ENCODE results near the gene PNRC2.

DNA sequence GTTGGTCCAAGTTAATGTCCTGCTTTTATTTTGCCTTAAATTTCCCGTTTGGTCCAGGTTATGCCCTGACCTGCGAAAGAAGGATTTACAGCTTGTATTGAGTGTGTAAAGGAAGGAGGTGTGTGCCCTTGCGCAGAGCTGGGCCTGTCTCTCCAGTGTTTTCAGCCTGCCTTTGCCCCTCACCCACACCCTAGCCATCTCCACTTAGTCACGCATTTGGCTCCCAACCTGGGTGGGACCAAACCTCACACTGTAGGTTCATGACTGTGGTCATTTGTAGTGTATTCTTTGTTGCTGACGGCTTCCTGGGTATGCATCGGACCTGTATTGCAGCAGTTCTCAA lies 21.1 kb downstream of the PNRC2 start:
- TF ChIP-seq, protein P1, sequence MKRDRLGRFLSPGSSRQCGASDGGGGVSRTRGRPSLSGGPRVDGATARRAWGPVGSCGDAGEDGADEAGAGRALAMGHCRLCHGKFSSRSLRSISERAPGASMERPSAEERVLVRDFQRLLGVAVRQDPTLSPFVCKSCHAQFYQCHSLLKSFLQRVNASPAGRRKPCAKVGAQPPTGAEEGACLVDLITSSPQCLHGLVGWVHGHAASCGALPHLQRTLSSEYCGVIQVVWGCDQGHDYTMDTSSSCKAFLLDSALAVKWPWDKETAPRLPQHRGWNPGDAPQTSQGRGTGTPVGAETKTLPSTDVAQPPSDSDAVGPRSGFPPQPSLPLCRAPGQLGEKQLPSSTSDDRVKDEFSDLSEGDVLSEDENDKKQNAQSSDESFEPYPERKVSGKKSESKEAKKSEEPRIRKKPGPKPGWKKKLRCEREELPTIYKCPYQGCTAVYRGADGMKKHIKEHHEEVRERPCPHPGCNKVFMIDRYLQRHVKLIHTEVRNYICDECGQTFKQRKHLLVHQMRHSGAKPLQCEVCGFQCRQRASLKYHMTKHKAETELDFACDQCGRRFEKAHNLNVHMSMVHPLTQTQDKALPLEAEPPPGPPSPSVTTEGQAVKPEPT (CRISPR knock-in tag; IDR thresholded peaks at IDR 0.05; ENCODE audit: low read depth) = no peak
- TF ChIP-seq, protein P2, sequence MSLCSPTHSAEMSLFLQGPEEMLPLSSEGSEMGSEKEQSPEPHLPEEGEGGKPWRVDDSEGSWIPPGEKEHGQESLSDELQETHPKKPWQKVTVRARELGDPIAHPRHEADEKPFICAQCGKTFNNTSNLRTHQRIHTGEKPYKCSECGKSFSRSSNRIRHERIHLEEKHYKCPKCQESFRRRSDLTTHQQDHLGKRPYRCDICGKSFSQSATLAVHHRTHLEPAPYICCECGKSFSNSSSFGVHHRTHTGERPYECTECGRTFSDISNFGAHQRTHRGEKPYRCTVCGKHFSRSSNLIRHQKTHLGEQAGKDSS (CRISPR knock-in tag; IDR thresholded peaks at IDR 0.05; ENCODE audit: borderline replicate concordance, low read depth) = no peak
- TF ChIP-seq, protein P3, sequence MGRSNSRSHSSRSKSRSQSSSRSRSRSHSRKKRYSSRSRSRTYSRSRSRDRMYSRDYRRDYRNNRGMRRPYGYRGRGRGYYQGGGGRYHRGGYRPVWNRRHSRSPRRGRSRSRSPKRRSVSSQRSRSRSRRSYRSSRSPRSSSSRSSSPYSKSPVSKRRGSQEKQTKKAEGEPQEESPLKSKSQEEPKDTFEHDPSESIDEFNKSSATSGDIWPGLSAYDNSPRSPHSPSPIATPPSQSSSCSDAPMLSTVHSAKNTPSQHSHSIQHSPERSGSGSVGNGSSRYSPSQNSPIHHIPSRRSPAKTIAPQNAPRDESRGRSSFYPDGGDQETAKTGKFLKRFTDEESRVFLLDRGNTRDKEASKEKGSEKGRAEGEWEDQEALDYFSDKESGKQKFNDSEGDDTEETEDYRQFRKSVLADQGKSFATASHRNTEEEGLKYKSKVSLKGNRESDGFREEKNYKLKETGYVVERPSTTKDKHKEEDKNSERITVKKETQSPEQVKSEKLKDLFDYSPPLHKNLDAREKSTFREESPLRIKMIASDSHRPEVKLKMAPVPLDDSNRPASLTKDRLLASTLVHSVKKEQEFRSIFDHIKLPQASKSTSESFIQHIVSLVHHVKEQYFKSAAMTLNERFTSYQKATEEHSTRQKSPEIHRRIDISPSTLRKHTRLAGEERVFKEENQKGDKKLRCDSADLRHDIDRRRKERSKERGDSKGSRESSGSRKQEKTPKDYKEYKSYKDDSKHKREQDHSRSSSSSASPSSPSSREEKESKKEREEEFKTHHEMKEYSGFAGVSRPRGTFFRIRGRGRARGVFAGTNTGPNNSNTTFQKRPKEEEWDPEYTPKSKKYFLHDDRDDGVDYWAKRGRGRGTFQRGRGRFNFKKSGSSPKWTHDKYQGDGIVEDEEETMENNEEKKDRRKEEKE (IDR thresholded peaks at IDR 0.05) = no peak
- TF ChIP-seq, protein P4, sequence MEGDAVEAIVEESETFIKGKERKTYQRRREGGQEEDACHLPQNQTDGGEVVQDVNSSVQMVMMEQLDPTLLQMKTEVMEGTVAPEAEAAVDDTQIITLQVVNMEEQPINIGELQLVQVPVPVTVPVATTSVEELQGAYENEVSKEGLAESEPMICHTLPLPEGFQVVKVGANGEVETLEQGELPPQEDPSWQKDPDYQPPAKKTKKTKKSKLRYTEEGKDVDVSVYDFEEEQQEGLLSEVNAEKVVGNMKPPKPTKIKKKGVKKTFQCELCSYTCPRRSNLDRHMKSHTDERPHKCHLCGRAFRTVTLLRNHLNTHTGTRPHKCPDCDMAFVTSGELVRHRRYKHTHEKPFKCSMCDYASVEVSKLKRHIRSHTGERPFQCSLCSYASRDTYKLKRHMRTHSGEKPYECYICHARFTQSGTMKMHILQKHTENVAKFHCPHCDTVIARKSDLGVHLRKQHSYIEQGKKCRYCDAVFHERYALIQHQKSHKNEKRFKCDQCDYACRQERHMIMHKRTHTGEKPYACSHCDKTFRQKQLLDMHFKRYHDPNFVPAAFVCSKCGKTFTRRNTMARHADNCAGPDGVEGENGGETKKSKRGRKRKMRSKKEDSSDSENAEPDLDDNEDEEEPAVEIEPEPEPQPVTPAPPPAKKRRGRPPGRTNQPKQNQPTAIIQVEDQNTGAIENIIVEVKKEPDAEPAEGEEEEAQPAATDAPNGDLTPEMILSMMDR (CRISPR knock-in tag; IDR thresholded peaks at IDR 0.05) = no peak
- TF ChIP-seq JUNB (CRISPR knock-in tag; IDR thresholded peaks at IDR 0.05; ENCODE audit: borderline replicate concordance) (no peak), CREB1 (IDR thresholded peaks at IDR 0.05) (no peak), CREB1 (CRISPR knock-in tag; IDR thresholded peaks at IDR 0.05) (0 out of 2 replicates have a peak, but pooled peaks have one; percentile 10), ZIK1 (CRISPR knock-in tag; IDR thresholded peaks at IDR 0.05; ENCODE audit: borderline replicate concordance, low read depth) (no peak), POLR2AphosphoS5 (IDR thresholded peaks at IDR 0.05; ENCODE audit: low read depth, low read length) (no peak), EP300 (IDR thresholded peaks at IDR 0.05; ENCODE audit: low read depth in 2 of 2, low read length in 2 of 2) (no peak), EP300 (CRISPR knock-in tag; IDR thresholded peaks at IDR 0.05; ENCODE audit: borderline replicate concordance) (no peak), ZBTB21 (CRISPR knock-in tag; IDR thresholded peaks at IDR 0.05) (no peak), BRCA1 (CRISPR knock-in tag; IDR thresholded peaks at IDR 0.05) (no peak)
